HCT116 (cell line): ENCODE results near the gene COL18A1.

ENCODE experiments used
- JUND ChIP-seq: IDR thresholded peaks from 2 replicates; pipeline ENCODE4 v1.6.1; 2012
- POLR2A ChIP-seq: IDR thresholded peaks from 2 replicates; pipeline ENCODE4 v1.7.0; 2011; ENCODE audit warnings: borderline replicate concordance; ENCODE audit not compliant: insufficient read depth, insufficient read length; ENCODE audit errors: extremely low read depth
- ZNF274 ChIP-seq: fragments of 200-500 bp; sonication (Bioruptor generic); IDR thresholded peaks from 2 replicates; pipeline ENCODE4 v1.6.1; 2014; ENCODE audit warnings: mild to moderate bottlenecking, low read depth, low read length, inconsistent platforms
- TF ChIP-seq, protein P1 (sequence below), 3 experiments: fragments of 200-600 bp in 1 of 3; sonication (generic) in 1 of 3; IDR thresholded peaks in 2 of 3; conservative IDR thresholded peaks in 1 of 3; 2 replicates each; pipeline ENCODE4 v1.5.1; 2012 to 2017; ENCODE audit warnings: low read depth in 2 of 3, low read length in 2 of 3, antibody characterized with exemption in 1 of 3, borderline replicate concordance in 1 of 3, control low read depth in 1 of 3, mild to moderate bottlenecking in 1 of 3, mixed read lengths in 1 of 3, mixed run types in 1 of 3, moderate library complexity in 1 of 3; ENCODE audit not compliant: insufficient read depth in 1 of 3

DNA sequence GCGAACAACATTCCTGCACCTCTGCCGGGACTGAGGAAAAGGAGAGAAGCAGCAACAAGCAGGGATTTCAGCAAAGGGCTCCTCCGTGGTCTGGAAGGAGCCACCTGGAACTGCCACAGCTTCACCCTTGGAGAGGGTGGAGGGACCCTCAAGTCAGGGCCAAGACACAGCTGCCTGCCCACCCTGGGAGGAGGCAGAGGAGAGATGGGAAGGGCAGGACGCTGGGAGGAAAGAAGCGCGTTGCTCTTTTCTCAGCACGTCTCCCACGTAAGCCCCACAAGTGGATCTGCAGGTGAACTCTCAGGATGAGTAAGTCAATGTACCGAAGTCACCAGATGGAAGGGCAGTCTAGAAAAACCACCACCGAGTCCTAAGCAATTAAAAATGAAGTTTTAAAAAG lies 97.6 kb downstream of the COL18A1 start:
- TF ChIP-seq, protein P1, sequence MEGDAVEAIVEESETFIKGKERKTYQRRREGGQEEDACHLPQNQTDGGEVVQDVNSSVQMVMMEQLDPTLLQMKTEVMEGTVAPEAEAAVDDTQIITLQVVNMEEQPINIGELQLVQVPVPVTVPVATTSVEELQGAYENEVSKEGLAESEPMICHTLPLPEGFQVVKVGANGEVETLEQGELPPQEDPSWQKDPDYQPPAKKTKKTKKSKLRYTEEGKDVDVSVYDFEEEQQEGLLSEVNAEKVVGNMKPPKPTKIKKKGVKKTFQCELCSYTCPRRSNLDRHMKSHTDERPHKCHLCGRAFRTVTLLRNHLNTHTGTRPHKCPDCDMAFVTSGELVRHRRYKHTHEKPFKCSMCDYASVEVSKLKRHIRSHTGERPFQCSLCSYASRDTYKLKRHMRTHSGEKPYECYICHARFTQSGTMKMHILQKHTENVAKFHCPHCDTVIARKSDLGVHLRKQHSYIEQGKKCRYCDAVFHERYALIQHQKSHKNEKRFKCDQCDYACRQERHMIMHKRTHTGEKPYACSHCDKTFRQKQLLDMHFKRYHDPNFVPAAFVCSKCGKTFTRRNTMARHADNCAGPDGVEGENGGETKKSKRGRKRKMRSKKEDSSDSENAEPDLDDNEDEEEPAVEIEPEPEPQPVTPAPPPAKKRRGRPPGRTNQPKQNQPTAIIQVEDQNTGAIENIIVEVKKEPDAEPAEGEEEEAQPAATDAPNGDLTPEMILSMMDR (IDR thresholded peaks at IDR 0.05 in 2 of 3, conservative IDR thresholded peaks at IDR 0.05 in 1 of 3; ENCODE audit: borderline replicate concordance in 1 of 3, insufficient read depth in 1 of 3, low read depth in 2 of 3, low read length in 2 of 3) = no peak
- no peak for TF ChIP-seq ZNF274
- no peak for TF ChIP-seq JUND
- TF ChIP-seq POLR2A = no peak
